GM19372 (cell line): Measurements from ENCODE around the gene C10orf95.

Experiments
- ATAC-seq: cut with Tn5 transposase; IDR thresholded peaks from one replicate; pipeline ENCODE4 v1.9.1; 2021; ENCODE audit warnings: mild to moderate bottlenecking, low read depth, moderate library complexity; ENCODE audit not compliant: unreplicated experiment

Gene C10orf95

DNA sequence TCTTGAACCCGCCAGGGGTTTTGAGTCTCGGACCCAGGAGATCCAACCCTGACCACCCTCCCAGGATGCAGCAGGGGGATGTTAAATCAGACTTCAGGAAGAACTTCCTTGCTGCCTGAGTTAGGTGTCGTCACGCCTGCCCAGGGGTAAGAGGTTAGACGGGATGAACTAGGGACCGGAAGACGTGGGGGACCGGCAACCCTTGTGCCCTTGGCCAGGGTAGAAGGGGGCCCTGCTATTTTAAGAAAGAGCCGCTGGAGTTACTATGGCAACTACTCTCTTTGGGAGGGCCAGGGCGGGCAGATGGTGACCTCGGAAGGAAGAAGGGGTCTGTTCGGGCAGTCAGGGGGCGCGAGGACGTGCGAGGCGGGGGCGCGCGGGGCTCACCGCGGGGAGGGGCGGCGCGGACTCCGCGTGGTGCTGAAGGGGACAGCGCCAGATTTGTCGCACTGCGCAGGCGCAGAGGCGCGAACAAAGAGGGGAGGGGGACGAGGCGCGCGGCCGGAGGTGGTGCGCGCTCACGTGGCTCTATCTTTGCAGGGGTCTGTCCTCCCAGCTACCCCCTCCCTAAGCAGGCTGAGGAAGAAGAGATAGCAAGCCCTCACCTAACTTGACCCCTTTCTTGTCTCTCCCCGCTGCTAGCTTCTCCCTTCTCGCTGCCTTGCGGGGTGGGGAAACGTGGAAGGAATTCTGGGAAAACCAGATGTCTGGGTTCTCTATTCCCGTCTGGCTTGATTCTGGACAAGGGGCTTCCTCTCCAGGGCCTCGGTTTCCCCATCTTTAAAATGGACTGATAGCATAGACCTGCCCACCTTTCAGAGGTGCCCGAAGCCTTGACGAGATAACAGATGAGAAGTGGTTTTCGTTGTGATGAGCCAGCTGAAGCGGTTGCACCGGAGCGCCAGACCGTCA is 31.8 kb downstream of the C10orf95 start:
- ATAC-seq = no peak

GRCh38 chr10:102418622-102419268 is 32.6 kb downstream of the C10orf95 start, which contains the start of gene PSD:
Gene PSD, minus strand, starts transcription at chr10:102418785. Its CDS starts 1,747 bp downstream, at chr10:102417038.
- no peak for ATAC-seq

DNA sequence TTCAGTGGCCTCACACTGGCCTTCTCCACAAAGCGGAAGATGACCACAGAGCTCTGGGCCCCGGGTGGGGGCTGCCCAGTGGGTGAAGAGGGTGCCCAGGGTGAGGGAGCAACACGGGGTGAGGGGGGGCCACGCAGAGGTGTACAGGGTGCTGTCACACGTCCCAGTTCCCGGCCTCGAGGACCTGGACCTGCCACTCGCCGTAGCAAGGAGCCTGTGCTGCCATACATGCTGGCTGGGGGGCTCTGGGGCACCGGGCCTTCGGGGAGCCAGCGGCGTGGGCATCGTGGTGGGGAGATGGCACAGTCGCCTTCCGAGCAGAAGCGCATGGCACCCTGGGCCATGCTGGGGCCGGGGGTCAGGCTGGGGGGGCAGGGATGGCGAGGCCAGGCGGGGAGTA is 34.6 kb downstream of the C10orf95 start:
- no peak for ATAC-seq

DNA sequence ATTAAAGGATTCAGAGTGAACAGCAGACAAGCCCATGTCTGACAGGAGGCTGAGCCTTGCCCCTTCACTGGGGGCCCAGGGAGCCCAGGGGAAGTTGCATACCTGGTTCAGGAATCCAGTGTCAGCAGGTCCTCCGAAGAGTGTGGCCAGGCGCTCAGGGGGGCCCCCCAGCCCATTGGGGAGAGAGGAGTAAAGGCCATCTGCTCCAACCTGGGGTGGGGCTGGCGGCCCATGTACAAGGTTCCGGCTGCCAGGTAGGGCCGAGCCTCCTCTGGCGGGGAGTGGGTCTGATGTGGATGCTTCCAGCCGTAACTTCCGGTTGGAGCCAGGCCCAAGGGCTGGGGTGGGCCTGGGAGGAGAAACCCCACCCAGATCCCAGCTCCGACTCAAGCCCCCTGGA is 35.1 kb downstream of the C10orf95 start:
- no peak for ATAC-seq

- ATAC-seq = no peak
These were observed 36.6 kb downstream of the C10orf95 start for GRCh38 chr10:102414749-102415148.

DNA sequence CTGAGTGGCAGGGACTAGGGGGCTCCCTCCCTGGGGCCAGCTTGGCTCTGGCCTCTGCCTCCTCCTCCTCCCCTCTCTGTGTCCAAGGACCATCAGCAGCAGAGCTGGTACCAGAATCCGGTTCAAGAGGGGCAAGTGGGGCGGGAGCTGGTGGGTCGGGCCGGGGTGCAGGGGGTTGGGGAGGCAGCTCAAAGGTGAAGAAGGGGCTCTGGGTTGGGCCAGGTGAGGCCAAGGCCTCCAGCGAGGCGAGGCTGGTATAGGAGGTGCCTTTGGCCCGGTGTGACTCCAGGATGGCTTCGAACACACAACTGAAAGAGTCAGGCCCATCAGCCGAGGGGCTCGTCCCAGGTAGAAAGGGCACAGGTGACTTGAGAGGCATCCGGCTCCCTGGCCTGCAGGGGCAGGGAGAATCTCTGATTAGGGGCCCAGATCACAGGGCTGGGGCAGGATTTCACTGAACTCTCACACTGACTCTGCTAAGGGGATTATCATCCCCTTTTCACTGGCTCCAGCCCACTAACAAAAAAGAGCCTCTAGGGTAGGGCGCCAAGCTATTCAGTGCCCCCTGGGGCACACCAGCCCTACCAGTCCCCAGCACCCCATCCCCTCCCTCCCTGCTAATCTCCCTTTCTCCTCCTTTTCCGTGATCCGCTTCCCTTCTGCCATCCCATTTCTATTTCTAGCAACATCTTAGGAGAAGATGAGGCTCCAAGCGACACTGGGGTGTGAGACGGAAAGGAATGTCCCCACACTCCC is 37.4 kb downstream of the C10orf95 start:
- no peak for ATAC-seq

DNA sequence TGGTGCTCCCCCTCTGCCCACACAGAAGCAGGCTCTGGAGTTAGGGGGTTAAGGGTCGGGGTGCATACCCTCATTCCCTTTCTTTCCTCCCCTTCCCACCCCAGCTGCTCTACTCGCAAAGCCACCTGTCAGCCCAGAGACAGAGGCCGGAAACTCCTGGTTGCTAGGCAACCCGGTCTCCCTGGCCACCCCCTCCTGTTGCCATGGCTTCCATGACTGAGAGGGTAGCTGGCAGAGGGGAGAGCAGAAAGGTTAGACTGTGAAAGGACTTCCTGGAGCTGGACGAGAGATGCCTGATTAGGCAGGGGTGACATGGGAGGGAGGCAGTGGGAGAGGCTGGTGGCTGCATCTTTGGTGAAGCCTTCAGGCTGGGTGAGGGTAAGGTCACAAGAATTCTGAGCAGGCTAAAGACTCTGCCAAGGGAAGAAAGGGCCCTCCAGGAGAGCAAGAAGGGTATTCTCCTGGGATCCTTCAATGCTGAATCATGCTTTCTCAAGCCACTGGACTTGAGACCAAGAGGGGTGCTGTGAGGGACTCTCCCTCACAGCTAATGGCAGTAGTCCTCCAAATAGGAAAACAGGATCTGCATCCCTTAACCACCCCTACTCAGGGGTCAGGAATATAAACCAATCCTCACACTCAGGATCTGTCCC is 38.2 kb downstream of the C10orf95 start:
- ATAC-seq = no peak

DNA sequence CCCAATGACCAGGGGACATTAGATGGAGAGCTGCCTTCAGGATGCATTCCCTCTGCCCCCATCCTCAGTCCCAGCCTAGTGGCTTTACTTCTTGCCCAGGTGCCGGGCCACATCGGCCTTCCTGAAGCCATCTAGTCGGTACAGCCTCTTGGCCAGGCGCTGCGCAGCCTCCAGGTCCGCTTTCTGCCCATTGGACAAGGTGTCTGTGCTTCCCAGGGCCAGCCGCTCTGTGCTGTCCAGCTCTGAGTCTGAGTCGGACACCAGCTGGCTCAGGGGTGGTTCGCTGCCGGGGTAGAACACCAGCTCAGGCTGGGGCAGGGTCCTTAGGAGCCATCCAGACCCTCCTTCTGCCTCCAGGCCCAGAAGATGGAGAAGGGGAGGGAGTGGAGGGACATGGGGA is 39.0 kb downstream of the C10orf95 start:
- no peak for ATAC-seq

GRCh38 chr10:102411341-102412255 is 39.7 kb downstream of the C10orf95 start:
- no peak for ATAC-seq

GRCh38 chr10:102410429-102411073 is 40.8 kb downstream of the C10orf95 start:
- ATAC-seq = no peak

GRCh38 chr10:102409604-102410428 is 41.5 kb downstream of the C10orf95 start:
- no peak for ATAC-seq

- no peak for ATAC-seq
These were observed 42.4 kb downstream of the C10orf95 start for GRCh38 chr10:102408728-102409603.

GRCh38 chr10:102408131-102408727 is 43.1 kb downstream of the C10orf95 start:
- no peak for ATAC-seq

DNA sequence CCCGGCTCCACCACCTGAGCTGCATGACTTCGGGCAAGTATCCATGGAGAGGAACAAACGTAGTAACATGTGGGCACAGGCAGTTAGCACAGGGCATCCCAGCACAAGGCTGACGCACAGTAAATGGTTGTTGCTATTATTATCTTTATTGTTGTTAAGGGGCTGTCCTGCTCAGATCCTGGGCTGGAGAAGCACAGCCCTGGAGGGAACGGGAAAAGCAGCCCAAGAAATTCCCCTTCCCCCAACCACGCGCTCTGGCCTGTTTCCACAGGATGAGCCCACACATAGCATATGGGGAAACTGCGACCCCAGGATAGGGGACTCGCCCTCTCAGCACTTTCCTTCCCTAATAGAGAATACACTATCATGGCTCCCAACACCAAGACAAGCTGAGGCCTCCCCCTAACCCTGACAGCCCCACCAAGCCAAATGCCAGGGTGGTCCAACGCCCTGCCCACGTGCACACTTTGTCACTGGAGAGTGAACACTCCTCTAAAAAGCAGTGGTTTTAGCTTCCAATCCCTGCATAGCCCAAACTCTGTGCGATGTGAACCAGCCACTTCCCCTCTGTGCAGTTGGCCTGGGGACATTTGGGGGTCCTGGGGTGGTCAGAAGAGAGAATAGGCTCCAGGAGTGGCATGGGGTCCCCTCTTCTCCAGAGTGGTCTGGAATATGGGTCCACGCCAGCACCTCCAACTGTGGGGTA is 43.8 kb downstream of the C10orf95 start:
- ATAC-seq = no peak

GRCh38 chr10:102406815-102407214 is 44.5 kb downstream of the C10orf95 start:
- ATAC-seq = no peak

- no peak for ATAC-seq
These were observed 45.7 kb downstream of the C10orf95 start for GRCh38 chr10:102405632-102406031.
